Activated B cell treated with CpG ODN at 0.5 μM for 24 hours (primary cell): ENCODE measurements around the gene VPS54. TPM values are rescaled to one million over a fixed set of nuclear protein-coding genes. Genes with fewer than 3 reads are reported as not detected.

Experiments used
- ATAC-seq: fragments of 200-7000 bp; cut with Tn5 transposase; one replicate; pipeline ENCODE4 v1.10.0; 2021; ENCODE audit warnings: low read depth, mild to moderate bottlenecking, moderate library complexity
- CTCF ChIA-PET: fragments of 350-600 bp; sonication (Branson Sonifier 250); formaldehyde crosslinking; loops from one replicate; lab custom pipeline; 2021; ENCODE audit warnings: antibody characterized with exemption; lab: Charles Lee
- POLR2A ChIA-PET: fragments of 350-600 bp; sonication (Branson Sonifier 250); formaldehyde crosslinking; loops from one replicate; lab custom pipeline; 2021; ENCODE audit warnings: antibody characterized with exemption; lab: Charles Lee
- DNase-seq: peaks from one replicate; pipeline ENCODE4 v3.0.0; 2022
- H3K27ac Mint-ChIP-seq: one replicate; pipeline ENCODE4 v1.8.0; 2020; ENCODE audit warnings: mixed read lengths
- H3K27me3 Mint-ChIP-seq: one replicate; pipeline ENCODE4 v1.8.0; 2021; ENCODE audit warnings: mixed read lengths
- H3K36me3 Mint-ChIP-seq: one replicate; pipeline ENCODE4 v1.8.0; 2021; ENCODE audit warnings: low read depth, mixed read lengths
- H3K4me1 Mint-ChIP-seq: one replicate; pipeline ENCODE4 v1.8.0; 2021; ENCODE audit warnings: mixed read lengths
- H3K4me3 Mint-ChIP-seq: one replicate; pipeline ENCODE4 v1.8.0; 2020; ENCODE audit warnings: mild to moderate bottlenecking, mixed read lengths
- H3K9me3 Mint-ChIP-seq: one replicate; pipeline ENCODE4 v1.8.0; 2020; ENCODE audit warnings: mixed read lengths
- intact Hi-C: fragments of 100-400 bp; cut with micrococcal nuclease; formaldehyde crosslinking; loops from one replicate; pipeline ENCODE4 v1.15.1; 2024
- total RNA-seq: library from RNA; stranded (reverse); gene quantifications from 2 replicates; pipeline ENCODE4 v1.2.3, GENCODE V29; 2022
- TF ChIP-seq, protein P1 (sequence below): fragments of 200-600 bp; IDR thresholded peaks from one replicate; pipeline ENCODE4 v1.8.0; 2022; ENCODE audit warnings: antibody characterized with exemption, mild to moderate bottlenecking

The VPS54 gene
- total RNA-seq, 1 donor from 2014 or later: 13.1 TPM

DNA sequence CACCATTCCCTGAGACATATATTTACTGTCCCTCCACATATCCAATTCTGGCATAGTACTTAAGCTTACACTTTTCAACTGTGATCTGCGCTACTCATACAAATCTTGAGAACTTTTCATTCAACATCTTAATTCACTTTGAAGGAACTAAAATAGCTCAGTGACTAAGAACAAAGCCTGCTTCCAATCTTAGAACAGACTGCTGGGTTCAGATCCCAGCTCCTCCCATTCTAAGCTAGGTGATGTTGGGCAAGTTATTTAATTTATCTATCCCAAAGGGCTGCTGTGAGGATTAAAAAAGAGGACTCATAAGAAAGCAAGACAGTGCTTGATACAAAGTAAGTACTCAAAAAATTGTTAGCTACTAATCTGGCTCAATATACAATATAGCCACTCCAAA, 119.6 kb downstream of the VPS54 start:
- H3K9me3 Mint-ChIP-seq: peaks cover 11% of the 10 kb centered on the region
- TF ChIP-seq, protein P1, sequence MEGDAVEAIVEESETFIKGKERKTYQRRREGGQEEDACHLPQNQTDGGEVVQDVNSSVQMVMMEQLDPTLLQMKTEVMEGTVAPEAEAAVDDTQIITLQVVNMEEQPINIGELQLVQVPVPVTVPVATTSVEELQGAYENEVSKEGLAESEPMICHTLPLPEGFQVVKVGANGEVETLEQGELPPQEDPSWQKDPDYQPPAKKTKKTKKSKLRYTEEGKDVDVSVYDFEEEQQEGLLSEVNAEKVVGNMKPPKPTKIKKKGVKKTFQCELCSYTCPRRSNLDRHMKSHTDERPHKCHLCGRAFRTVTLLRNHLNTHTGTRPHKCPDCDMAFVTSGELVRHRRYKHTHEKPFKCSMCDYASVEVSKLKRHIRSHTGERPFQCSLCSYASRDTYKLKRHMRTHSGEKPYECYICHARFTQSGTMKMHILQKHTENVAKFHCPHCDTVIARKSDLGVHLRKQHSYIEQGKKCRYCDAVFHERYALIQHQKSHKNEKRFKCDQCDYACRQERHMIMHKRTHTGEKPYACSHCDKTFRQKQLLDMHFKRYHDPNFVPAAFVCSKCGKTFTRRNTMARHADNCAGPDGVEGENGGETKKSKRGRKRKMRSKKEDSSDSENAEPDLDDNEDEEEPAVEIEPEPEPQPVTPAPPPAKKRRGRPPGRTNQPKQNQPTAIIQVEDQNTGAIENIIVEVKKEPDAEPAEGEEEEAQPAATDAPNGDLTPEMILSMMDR: no peak
- no peak overlapping the region for H3K4me3 Mint-ChIP-seq
- no peak for ATAC-seq
- intact Hi-C loops: loop anchor here (5.0 kb wide), 1 partner anchor 428 kb away; no protein-coding TSS in a partner anchor
- H3K4me1 Mint-ChIP-seq: peaks cover 3% of the 10 kb centered on the region
- ChIA-PET CTCF (no interaction called here), POLR2A (no interaction called here)
- peaks cover 71% of the 10 kb centered on the region for H3K36me3 Mint-ChIP-seq
- no peaks in the 10 kb centered on the region for H3K27me3 Mint-ChIP-seq
- H3K27ac Mint-ChIP-seq: no peak overlapping the region
- DNase-seq: no peak

GRCh38 chr2:63898839-63899238, 120.4 kb downstream of the VPS54 start:
- H3K4me3 Mint-ChIP-seq: no peak overlapping the region
- no peak for ATAC-seq
- TF ChIP-seq, protein P1: no peak

GRCh38 chr2:63894167-63894566, 125.1 kb downstream of the VPS54 start:
- no peak overlapping the region for H3K27ac Mint-ChIP-seq
- ChIA-PET POLR2A (no interaction called here), CTCF (no interaction called here)
- peaks cover 79% of the 10 kb centered on the region for H3K36me3 Mint-ChIP-seq
- no peaks in the 10 kb centered on the region for H3K27me3 Mint-ChIP-seq
- H3K4me1 Mint-ChIP-seq: no peaks in the 10 kb centered on the region
- H3K9me3 Mint-ChIP-seq: no peaks in the 10 kb centered on the region
- TF ChIP-seq, protein P1: no peak
- DNase-seq: no peak
- no peak overlapping the region for H3K4me3 Mint-ChIP-seq
- intact Hi-C loops: no loop called here
- ATAC-seq: no peak

More at GRCh38 chr2:63898839-63899238, 120.4 kb downstream of the VPS54 start:
- H3K4me1 Mint-ChIP-seq: peaks cover 3% of the 10 kb centered on the region
- ChIA-PET CTCF (no interaction called here), POLR2A (interaction anchor here (0.7 kb wide), 1 partner anchor 9 kb away, joined by 3 read pairs; no protein-coding TSS in a partner anchor)
- intact Hi-C loops: loop anchor here (5.0 kb wide), 1 partner anchor 428 kb away; no protein-coding TSS in a partner anchor
- H3K9me3 Mint-ChIP-seq: peaks cover 9% of the 10 kb centered on the region
- H3K27ac Mint-ChIP-seq: no peak overlapping the region
- H3K27me3 Mint-ChIP-seq: no peaks in the 10 kb centered on the region
- peaks cover 71% of the 10 kb centered on the region for H3K36me3 Mint-ChIP-seq
- no peak for DNase-seq

DNA sequence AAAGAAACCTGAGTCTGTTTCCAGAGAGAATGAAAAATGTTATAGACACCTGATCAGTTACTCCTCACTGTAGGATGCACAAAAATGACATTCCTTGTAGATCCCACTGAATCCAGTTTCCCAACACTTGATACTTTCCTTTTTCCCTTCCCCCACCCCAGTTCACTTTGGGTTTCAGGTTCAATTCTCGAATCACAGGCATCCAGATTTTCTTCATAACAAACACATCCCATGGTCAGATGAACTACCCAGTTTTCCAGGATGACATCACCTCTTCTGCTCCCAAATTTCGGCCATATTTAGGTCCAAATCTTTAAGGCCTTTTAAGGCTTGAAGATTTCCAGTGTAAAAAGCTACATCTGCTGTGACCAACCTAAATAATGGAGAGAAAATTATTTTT, 126.1 kb downstream of the VPS54 start:
- H3K27ac Mint-ChIP-seq: no peak overlapping the region
- peaks cover 80% of the 10 kb centered on the region for H3K36me3 Mint-ChIP-seq
- no peaks in the 10 kb centered on the region for H3K9me3 Mint-ChIP-seq
- H3K4me3 Mint-ChIP-seq: no peak overlapping the region
- no peaks in the 10 kb centered on the region for H3K27me3 Mint-ChIP-seq
- TF ChIP-seq, protein P1: no peak
- ChIA-PET CTCF (no interaction called here), POLR2A (no interaction called here)
- DNase-seq (no peak), ATAC-seq (no peak)
- H3K4me1 Mint-ChIP-seq: no peaks in the 10 kb centered on the region
- intact Hi-C loops: no loop called here

- no peak overlapping the region for H3K4me3 Mint-ChIP-seq
- ChIA-PET POLR2A (interaction anchor here (1.3 kb wide), 1 partner anchor 50 kb away, joined by 3 read pairs; the partner anchor contains the start of gene UGP2), CTCF (interaction anchor here (0.7 kb wide), 1 partner anchor 436 kb away, joined by 3 read pairs; no protein-coding TSS in a partner anchor)
- ATAC-seq (no peak), DNase-seq (no peak)
- no peak overlapping the region for H3K27ac Mint-ChIP-seq
- intact Hi-C loops: no loop called here
- H3K27me3 Mint-ChIP-seq: no peaks in the 10 kb centered on the region
- peaks cover 84% of the 10 kb centered on the region for H3K36me3 Mint-ChIP-seq
- no peaks in the 10 kb centered on the region for H3K9me3 Mint-ChIP-seq
- TF ChIP-seq, protein P1: no peak
- no peaks in the 10 kb centered on the region for H3K4me1 Mint-ChIP-seq
Measured at GRCh38 chr2:63891488-63892030, 127.7 kb downstream of the VPS54 start.
